Vagina (tissue), 2 donors: ENCODE results near the gene AGPAT2.

Source experiments
- POLR2A ChIP-seq, 2 donors: fragments of 450-650 bp; IDR thresholded peaks; one replicate each; pipeline ENCODE4 v1.6.1; 2017; ENCODE audit warnings: antibody characterized with exemption in 2 of 2, mild to moderate bottlenecking in 2 of 2, moderate library complexity in 2 of 2
- POLR2AphosphoS5 ChIP-seq, 2 donors: sonication (generic); formaldehyde crosslinking; IDR thresholded peaks; one replicate each; pipeline ENCODE4 v1.9.0; 2017; ENCODE audit warnings: antibody characterized with exemption in 2 of 2, mild to moderate bottlenecking in 2 of 2, low read depth in 1 of 2; ENCODE audit not compliant: insufficient read depth in 1 of 2
- TF ChIP-seq, protein P1 (sequence below), 3 experiments: fragments of 450-650 bp in 2 of 3; fragments of 200-600 bp in 1 of 3; sonication (generic) in 1 of 3; IDR thresholded peaks; one replicate each; pipeline ENCODE4 v1.5.1; 2017 to 2019; ENCODE audit warnings: antibody characterized with exemption in 3 of 3, mild to moderate bottlenecking in 2 of 3, moderate library complexity in 2 of 3

DNA sequence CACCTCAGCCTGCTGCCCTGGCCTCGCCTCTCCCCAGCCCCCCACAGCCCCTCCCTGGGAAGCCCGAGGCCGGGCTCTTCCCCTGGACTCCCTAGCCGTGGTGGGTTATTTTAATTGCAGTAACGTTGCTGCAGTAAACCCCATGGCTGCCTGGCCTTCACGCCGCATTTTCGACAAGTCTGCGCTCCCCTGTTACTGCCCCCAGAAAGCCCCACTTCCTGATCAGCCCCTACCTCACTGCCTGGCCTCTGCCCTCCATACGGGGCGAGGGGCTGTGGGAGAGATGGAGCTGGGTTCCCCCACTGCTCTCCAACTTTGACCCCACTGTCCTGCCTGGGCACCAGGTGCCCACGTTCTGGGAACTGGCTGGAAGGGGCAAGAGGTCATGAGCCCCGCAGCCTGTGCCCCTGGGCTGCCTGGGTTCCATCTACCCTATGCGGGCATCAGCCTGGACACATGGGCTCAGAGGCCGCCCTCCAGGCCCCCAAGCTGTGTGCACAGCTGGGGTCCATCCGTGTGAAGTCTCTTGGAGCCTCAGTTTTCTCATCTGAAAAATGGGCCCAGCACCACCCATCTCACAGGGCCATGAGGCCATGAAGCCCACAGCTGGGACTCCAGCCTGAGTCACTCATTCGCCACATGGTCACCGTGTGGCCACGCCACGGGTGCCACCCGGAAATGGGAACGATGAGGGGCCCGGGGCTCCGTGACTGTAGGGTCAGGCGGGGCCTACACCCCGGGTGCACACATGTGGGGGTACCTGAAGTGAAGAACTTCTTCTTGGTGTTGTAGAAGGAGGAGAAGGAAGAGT, 13.1 kb downstream of the AGPAT2 start:
- TF ChIP-seq, protein P1, sequence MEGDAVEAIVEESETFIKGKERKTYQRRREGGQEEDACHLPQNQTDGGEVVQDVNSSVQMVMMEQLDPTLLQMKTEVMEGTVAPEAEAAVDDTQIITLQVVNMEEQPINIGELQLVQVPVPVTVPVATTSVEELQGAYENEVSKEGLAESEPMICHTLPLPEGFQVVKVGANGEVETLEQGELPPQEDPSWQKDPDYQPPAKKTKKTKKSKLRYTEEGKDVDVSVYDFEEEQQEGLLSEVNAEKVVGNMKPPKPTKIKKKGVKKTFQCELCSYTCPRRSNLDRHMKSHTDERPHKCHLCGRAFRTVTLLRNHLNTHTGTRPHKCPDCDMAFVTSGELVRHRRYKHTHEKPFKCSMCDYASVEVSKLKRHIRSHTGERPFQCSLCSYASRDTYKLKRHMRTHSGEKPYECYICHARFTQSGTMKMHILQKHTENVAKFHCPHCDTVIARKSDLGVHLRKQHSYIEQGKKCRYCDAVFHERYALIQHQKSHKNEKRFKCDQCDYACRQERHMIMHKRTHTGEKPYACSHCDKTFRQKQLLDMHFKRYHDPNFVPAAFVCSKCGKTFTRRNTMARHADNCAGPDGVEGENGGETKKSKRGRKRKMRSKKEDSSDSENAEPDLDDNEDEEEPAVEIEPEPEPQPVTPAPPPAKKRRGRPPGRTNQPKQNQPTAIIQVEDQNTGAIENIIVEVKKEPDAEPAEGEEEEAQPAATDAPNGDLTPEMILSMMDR (IDR thresholded peaks at IDR 0.05), result no peak
- TF ChIP-seq POLR2AphosphoS5 (IDR thresholded peaks at IDR 0.05; ENCODE audit: insufficient read depth in 1 of 2, low read depth in 1 of 2), result no peak
- no peak for TF ChIP-seq POLR2A (IDR thresholded peaks at IDR 0.05)
